Activated naive CD8-positive, alpha-beta T cell (primary cell): Measurements from ENCODE around the gene C6orf58.

Experiments used
- H3K27ac Mint-ChIP-seq: one replicate; pipeline ENCODE4 v1.8.0; 2021; ENCODE audit warnings: mixed read lengths
- H3K27me3 Mint-ChIP-seq: one replicate; pipeline ENCODE4 v1.8.0; 2021; ENCODE audit warnings: mixed read lengths
- H3K36me3 Mint-ChIP-seq: one replicate; pipeline ENCODE4 v1.8.0; 2021; ENCODE audit warnings: mixed read lengths
- H3K4me1 Mint-ChIP-seq: one replicate; pipeline ENCODE4 v1.8.0; 2021; ENCODE audit warnings: low read depth, mixed read lengths
- H3K4me3 Mint-ChIP-seq: one replicate; pipeline ENCODE4 v1.8.0; 2021; ENCODE audit warnings: mild to moderate bottlenecking, mixed read lengths
- H3K9me3 Mint-ChIP-seq: one replicate; pipeline ENCODE4 v1.8.0; 2021; ENCODE audit warnings: low read depth, mixed read lengths

Gene C6orf58

GRCh38 chr6:127576874-127577273, at the start of gene C6orf58:
Gene C6orf58 (plus strand): TSS chr6:127577174. CDS start chr6:127577186, 12 bp downstream.
- no peaks in the 10 kb centered on the region for H3K9me3 Mint-ChIP-seq
- H3K27ac Mint-ChIP-seq = no peak within 1 kb of the TSS
- no peak within 1 kb of the TSS for H3K4me3 Mint-ChIP-seq
- H3K36me3 Mint-ChIP-seq = no peaks in the 10 kb centered on the region
- peaks cover 11% of the 10 kb centered on the region for H3K27me3 Mint-ChIP-seq
- peaks cover 1% of the 10 kb centered on the region for H3K4me1 Mint-ChIP-seq

- H3K36me3 Mint-ChIP-seq = no peaks in the 10 kb centered on the region
- no peak overlapping the region for H3K4me3 Mint-ChIP-seq
- no peak overlapping the region for H3K27ac Mint-ChIP-seq
- H3K27me3 Mint-ChIP-seq = peaks cover 20% of the 10 kb centered on the region
- no peaks in the 10 kb centered on the region for H3K4me1 Mint-ChIP-seq
- no peaks in the 10 kb centered on the region for H3K9me3 Mint-ChIP-seq
Observed at GRCh38 chr6:127533011-127533410, 44.0 kb upstream of the C6orf58 start.

- Mint-ChIP-seq H3K27ac (no peak overlapping the region), H3K9me3 (no peaks in the 10 kb centered on the region), H3K4me1 (no peaks in the 10 kb centered on the region), H3K36me3 (no peaks in the 10 kb centered on the region), H3K4me3 (no peak overlapping the region), H3K27me3 (peaks cover 16% of the 10 kb centered on the region)
Observed at GRCh38 chr6:127533736-127534135, 43.2 kb upstream of the C6orf58 start.

- Mint-ChIP-seq H3K4me3 (no peak overlapping the region), H3K27ac (no peak overlapping the region), H3K4me1 (peaks cover 3% of the 10 kb centered on the region), H3K9me3 (no peaks in the 10 kb centered on the region), H3K36me3 (no peaks in the 10 kb centered on the region), H3K27me3 (peaks cover 15% of the 10 kb centered on the region)
Observed at GRCh38 chr6:127538750-127539264, 38.2 kb upstream of the C6orf58 start.

- H3K9me3 Mint-ChIP-seq = no peaks in the 10 kb centered on the region
- peaks cover 3% of the 10 kb centered on the region for H3K4me1 Mint-ChIP-seq
- peaks cover 11% of the 10 kb centered on the region for H3K27me3 Mint-ChIP-seq
- no peak overlapping the region for H3K27ac Mint-ChIP-seq
- no peak overlapping the region for H3K4me3 Mint-ChIP-seq
- H3K36me3 Mint-ChIP-seq = no peaks in the 10 kb centered on the region
Observed at GRCh38 chr6:127539272-127539671, 37.7 kb upstream of the C6orf58 start.

GRCh38 chr6:127547215-127547614, 29.8 kb upstream of the C6orf58 start:
- no peak overlapping the region for H3K27ac Mint-ChIP-seq
- H3K4me3 Mint-ChIP-seq = no peak overlapping the region
- H3K4me1 Mint-ChIP-seq = no peaks in the 10 kb centered on the region
- peaks cover 17% of the 10 kb centered on the region for H3K27me3 Mint-ChIP-seq
- no peaks in the 10 kb centered on the region for H3K36me3 Mint-ChIP-seq
- no peaks in the 10 kb centered on the region for H3K9me3 Mint-ChIP-seq

GRCh38 chr6:127547904-127548649, 28.9 kb upstream of the C6orf58 start:
- Mint-ChIP-seq H3K9me3 (no peaks in the 10 kb centered on the region), H3K4me3 (no peak overlapping the region), H3K27ac (no peak overlapping the region), H3K27me3 (peaks cover 19% of the 10 kb centered on the region), H3K36me3 (no peaks in the 10 kb centered on the region), H3K4me1 (no peaks in the 10 kb centered on the region)

- Mint-ChIP-seq H3K27me3 (peaks cover 17% of the 10 kb centered on the region), H3K4me3 (no peak overlapping the region), H3K36me3 (no peaks in the 10 kb centered on the region), H3K4me1 (no peaks in the 10 kb centered on the region), H3K27ac (no peak overlapping the region), H3K9me3 (no peaks in the 10 kb centered on the region)
Observed at GRCh38 chr6:127550403-127550802, 26.6 kb upstream of the C6orf58 start.

- H3K27me3 Mint-ChIP-seq = peaks cover 19% of the 10 kb centered on the region
Observed at GRCh38 chr6:127554435-127555006, 22.5 kb upstream of the C6orf58 start.

GRCh38 chr6:127561660-127562059, 15.3 kb upstream of the C6orf58 start:
- Mint-ChIP-seq H3K4me3 (no peak overlapping the region), H3K27ac (no peak overlapping the region), H3K4me1 (no peaks in the 10 kb centered on the region), H3K9me3 (no peaks in the 10 kb centered on the region), H3K36me3 (no peaks in the 10 kb centered on the region), H3K27me3 (peaks cover 4% of the 10 kb centered on the region)

More at GRCh38 chr6:127554435-127555006, 22.5 kb upstream of the C6orf58 start:
- Mint-ChIP-seq H3K4me3 (no peak overlapping the region), H3K27ac (no peak overlapping the region), H3K36me3 (no peaks in the 10 kb centered on the region), H3K4me1 (no peaks in the 10 kb centered on the region), H3K9me3 (no peaks in the 10 kb centered on the region)

- H3K4me1 Mint-ChIP-seq = no peaks in the 10 kb centered on the region
- peaks cover 2% of the 10 kb centered on the region for H3K27me3 Mint-ChIP-seq
- no peak overlapping the region for H3K4me3 Mint-ChIP-seq
- no peaks in the 10 kb centered on the region for H3K9me3 Mint-ChIP-seq
- no peaks in the 10 kb centered on the region for H3K36me3 Mint-ChIP-seq
- H3K27ac Mint-ChIP-seq = no peak overlapping the region
Observed at GRCh38 chr6:127564761-127565160, 12.2 kb upstream of the C6orf58 start.

GRCh38 chr6:127566119-127566518, 10.9 kb upstream of the C6orf58 start:
- H3K9me3 Mint-ChIP-seq = no peaks in the 10 kb centered on the region
- no peaks in the 10 kb centered on the region for H3K36me3 Mint-ChIP-seq
- H3K27me3 Mint-ChIP-seq = peaks cover 2% of the 10 kb centered on the region
- peaks cover 6% of the 10 kb centered on the region for H3K4me1 Mint-ChIP-seq
- H3K4me3 Mint-ChIP-seq = no peak overlapping the region
- H3K27ac Mint-ChIP-seq = no peak overlapping the region

- no peaks in the 10 kb centered on the region for H3K36me3 Mint-ChIP-seq
- peaks cover 11% of the 10 kb centered on the region for H3K4me1 Mint-ChIP-seq
- H3K4me3 Mint-ChIP-seq = no peak overlapping the region
- no peaks in the 10 kb centered on the region for H3K9me3 Mint-ChIP-seq
- no peak overlapping the region for H3K27ac Mint-ChIP-seq
- peaks cover 2% of the 10 kb centered on the region for H3K27me3 Mint-ChIP-seq
Observed at GRCh38 chr6:127566651-127567050, 10.3 kb upstream of the C6orf58 start.

GRCh38 chr6:127567476-127567875, 9.5 kb upstream of the C6orf58 start:
- no peaks in the 10 kb centered on the region for H3K36me3 Mint-ChIP-seq
- H3K4me3 Mint-ChIP-seq = no peak overlapping the region
- no peak overlapping the region for H3K27ac Mint-ChIP-seq
- H3K4me1 Mint-ChIP-seq = peaks cover 11% of the 10 kb centered on the region
- no peaks in the 10 kb centered on the region for H3K27me3 Mint-ChIP-seq
- no peaks in the 10 kb centered on the region for H3K9me3 Mint-ChIP-seq

GRCh38 chr6:127570739-127571389, 6.1 kb upstream of the C6orf58 start:
- Mint-ChIP-seq H3K27me3 (no peaks in the 10 kb centered on the region), H3K27ac (peak overlapping the region; percentile 23), H3K4me3 (no peak overlapping the region)

More at GRCh38 chr6:127570739-127571389, 6.1 kb upstream of the C6orf58 start:
- peaks cover 11% of the 10 kb centered on the region for H3K4me1 Mint-ChIP-seq
- H3K9me3 Mint-ChIP-seq = no peaks in the 10 kb centered on the region
- H3K36me3 Mint-ChIP-seq = no peaks in the 10 kb centered on the region
